ENCODE data around the gene STXBP3. TPM values are rescaled to one million over a fixed set of nuclear protein-coding genes. Genes with fewer than 3 reads are reported as not detected.

STXBP3 gene
- total and polyA plus RNA-seq, 2 of the 13 experiments (the other 11 are each of a cell fraction or from before 2014, with no cell fraction given): 13.0 to 20.8 TPM

GRCh38 chr1:108817811-108818210 lies 71.3 kb downstream of the STXBP3 start:
- ChIA-PET CTCF (ENCODE audit: low intra/inter-chr PET ratio, low total read pairs) (no interaction called here), POLR2A (interaction anchor here (1.4 kb wide), 1 partner anchor 22 kb away, joined by 3 read pairs; no protein-coding TSS in a partner anchor)
- Histone ChIP-seq H3K4me1 (ENCODE audit: insufficient read depth, low read length) (peaks cover 14% of the 10 kb centered on the region), H3K36me3 (replicated peaks in 1 of 2; ENCODE audit: control insufficient read depth in 1 of 2, insufficient read depth in 2 of 2, low read length in 2 of 2) (no peaks in the 10 kb centered on the region), H3K4me2 (ENCODE audit: low read depth, low read length) (no peak overlapping the region), H3K27me3 (ENCODE audit: control insufficient read depth in 1 of 2, insufficient read depth in 2 of 2, low read length in 2 of 2) (no peaks in the 10 kb centered on the region), H3K9me3 (ENCODE audit: low read length) (no peaks in the 10 kb centered on the region), H3K27ac (ENCODE audit: extremely low read length, insufficient read depth, low read length) (no peak overlapping the region), H3K4me3 (replicated peaks in 1 of 3; ENCODE audit: insufficient read depth in 1 of 3, low read depth in 2 of 3, low read length in 3 of 3) (no peak overlapping the region), H3K9ac (ENCODE audit: insufficient read depth, low read depth, low read length) (no peak overlapping the region), H4K20me1 (ENCODE audit: insufficient read depth, low read length) (no peaks in the 10 kb centered on the region), H2AFZ (ENCODE audit: low read length) (no peak overlapping the region), H3K79me2 (ENCODE audit: insufficient read depth, low read length) (no peaks in the 10 kb centered on the region)
- ATAC-seq (peak; percentile 21; the same call in 1 of the 3 replicates), DNase-seq (ENCODE audit: low spot score) (no peak), FAIRE-seq (no peak)
- TF ChIP-seq GLMP (CRISPR knock-in tag; IDR thresholded peaks at IDR 0.05; ENCODE audit: borderline replicate concordance) (no peak), FIP1L1 (IDR thresholded peaks at IDR 0.05; ENCODE audit: borderline replicate concordance, insufficient read depth, low read depth, low read length) (no peak)
- intact Hi-C loops (cut with micrococcal nuclease; ENCODE audit: unreplicated experiment) (no loop called here), in situ Hi-C loops (cut with HindIII; ENCODE audit: extremely low pct_ligation_motif_present, low pct_unique_long_range_greater_than_20kb) (no loop called here)
- BruUV-seq (replicated peaks): no TSS peak

- H3K4me2 ChIP-seq (ENCODE audit: low read depth, low read length): no peak overlapping the region
- in situ Hi-C loops (cut with HindIII; ENCODE audit: extremely low pct_ligation_motif_present, low pct_unique_long_range_greater_than_20kb): no loop called here
- POLR2A ChIA-PET: no interaction called here
Observed at GRCh38 chr1:108819878-108820277, 73.4 kb downstream of the STXBP3 start.

More at GRCh38 chr1:108819878-108820277, 73.4 kb downstream of the STXBP3 start:
- no peak for ATAC-seq
- Histone ChIP-seq H3K9ac (ENCODE audit: insufficient read depth, low read depth, low read length) (no peak overlapping the region), H4K20me1 (ENCODE audit: insufficient read depth, low read length) (no peaks in the 10 kb centered on the region), H3K27ac (ENCODE audit: extremely low read length, insufficient read depth, low read length) (no peak overlapping the region), H3K4me1 (ENCODE audit: insufficient read depth, low read length) (peaks cover 14% of the 10 kb centered on the region), H3K27me3 (ENCODE audit: control insufficient read depth in 1 of 2, insufficient read depth in 2 of 2, low read length in 2 of 2) (peaks cover 0 to 4% of the 10 kb centered on the region in 2 experiments; a peak in 1 of 5 replicates), H2AFZ (ENCODE audit: low read length) (no peak overlapping the region), H3K79me2 (ENCODE audit: insufficient read depth, low read length) (no peaks in the 10 kb centered on the region), H3K4me3 (replicated peaks in 1 of 3; ENCODE audit: insufficient read depth in 1 of 3, low read depth in 2 of 3, low read length in 3 of 3) (no peak overlapping the region), H3K9me3 (ENCODE audit: low read length) (no peaks in the 10 kb centered on the region), H3K36me3 (replicated peaks in 1 of 2; ENCODE audit: control insufficient read depth in 1 of 2, insufficient read depth in 2 of 2, low read length in 2 of 2) (no peaks in the 10 kb centered on the region)
- 54% methylated on average over 5 of the region's 5 CpGs for WGBS (ENCODE audit: low lambda C conversion rate)
- intact Hi-C loops (cut with micrococcal nuclease; ENCODE audit: unreplicated experiment): no loop called here
- DNase-seq (ENCODE audit: low spot score): no peak
- CTCF ChIA-PET (ENCODE audit: low intra/inter-chr PET ratio, low total read pairs): no interaction called here
- TF ChIP-seq PHF21A (CRISPR knock-in tag; IDR thresholded peaks at IDR 0.05) (no peak), TFE3 (CRISPR knock-in tag; IDR thresholded peaks at IDR 0.05) (no peak)
- no TSS peak for BruUV-seq (replicated peaks)
- no peak for FAIRE-seq
